ENCODE data around the gene KCNMB1.

- no peak for TF ChIP-seq CTCF (IDR thresholded peaks at IDR 0.05; ENCODE audit: insufficient read depth, low read depth, low read length)
- TF ChIP-seq EZH2 (IDR thresholded peaks at IDR 0.05; ENCODE audit: insufficient read depth, low read length): no peak
Measured at GRCh38 chr5:170338933-170339779, 50.0 kb downstream of the KCNMB1 start.

All from astrocyte (in vitro differentiated cells and primary cell).